ENCODE data around the gene POLR3C.

POLR3C gene

DNA sequence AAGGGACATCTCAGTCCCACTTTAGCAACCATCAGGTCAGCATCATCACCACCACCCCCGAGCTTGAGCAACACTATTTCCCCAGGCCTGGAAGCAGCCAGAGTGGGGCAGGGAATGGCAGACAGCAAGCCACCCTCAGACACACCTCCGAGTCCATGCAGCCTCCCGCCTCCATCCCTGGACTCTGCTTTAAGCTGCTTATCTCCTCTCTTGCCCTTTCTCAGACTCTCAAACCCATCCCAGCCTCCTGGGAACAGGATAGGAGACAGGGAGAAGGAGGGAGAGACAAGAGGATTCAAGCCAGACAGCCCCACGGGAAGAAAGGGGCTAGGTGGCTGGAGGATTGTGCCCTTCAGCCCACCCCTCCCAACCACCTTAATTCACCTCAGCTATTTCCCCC lies 33.2 kb downstream of the POLR3C start:
- no peak for DNase-seq (ENCODE audit: low read depth)
- TF ChIP-seq CTCF (IDR thresholded peaks at IDR 0.05; ENCODE audit: insufficient read depth, low read depth, low read length, missing control alignments) = no peak
- H3K4me3 ChIP-seq (ENCODE audit: low read depth, low read length) = no peak overlapping the region

DNA sequence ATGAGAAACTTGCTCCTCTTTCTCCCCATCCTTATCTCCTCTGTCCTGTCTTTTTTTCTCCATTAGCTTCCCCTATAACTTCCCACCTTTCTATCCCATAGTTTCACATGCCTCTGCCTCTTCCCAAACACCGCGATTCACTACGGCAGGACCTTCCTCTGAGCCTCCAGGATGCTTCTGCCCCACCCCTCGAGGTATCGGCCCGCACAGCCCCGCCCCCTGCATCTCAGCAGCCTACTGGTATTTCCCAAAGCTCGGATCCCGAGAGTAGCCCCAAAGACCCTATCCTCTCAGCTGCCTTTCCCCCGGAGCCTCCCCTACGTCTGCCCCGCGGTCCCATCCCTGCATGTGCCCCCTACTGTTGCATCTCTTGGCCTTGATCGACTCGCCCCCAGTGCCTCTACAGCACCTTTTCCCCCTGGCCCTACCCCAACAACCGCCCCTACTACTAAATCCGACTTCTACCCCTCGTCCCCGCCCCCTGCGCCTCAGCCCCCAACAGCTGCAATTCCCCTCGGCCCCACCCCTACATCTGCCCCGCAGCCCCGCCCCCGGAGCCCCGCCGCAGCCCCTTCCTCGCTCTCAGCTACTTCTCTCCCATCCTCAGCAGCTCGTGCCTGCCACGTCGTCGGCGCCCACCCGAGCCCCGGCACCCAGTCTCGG lies 34.4 kb downstream of the POLR3C start:
- no peak for TF ChIP-seq CTCF (IDR thresholded peaks at IDR 0.05; ENCODE audit: insufficient read depth, low read depth, low read length, missing control alignments)
- peak; percentile 68 for DNase-seq (ENCODE audit: low read depth)
- peak overlapping the region; percentile 62 for H3K4me3 ChIP-seq (ENCODE audit: low read depth, low read length)

DNA sequence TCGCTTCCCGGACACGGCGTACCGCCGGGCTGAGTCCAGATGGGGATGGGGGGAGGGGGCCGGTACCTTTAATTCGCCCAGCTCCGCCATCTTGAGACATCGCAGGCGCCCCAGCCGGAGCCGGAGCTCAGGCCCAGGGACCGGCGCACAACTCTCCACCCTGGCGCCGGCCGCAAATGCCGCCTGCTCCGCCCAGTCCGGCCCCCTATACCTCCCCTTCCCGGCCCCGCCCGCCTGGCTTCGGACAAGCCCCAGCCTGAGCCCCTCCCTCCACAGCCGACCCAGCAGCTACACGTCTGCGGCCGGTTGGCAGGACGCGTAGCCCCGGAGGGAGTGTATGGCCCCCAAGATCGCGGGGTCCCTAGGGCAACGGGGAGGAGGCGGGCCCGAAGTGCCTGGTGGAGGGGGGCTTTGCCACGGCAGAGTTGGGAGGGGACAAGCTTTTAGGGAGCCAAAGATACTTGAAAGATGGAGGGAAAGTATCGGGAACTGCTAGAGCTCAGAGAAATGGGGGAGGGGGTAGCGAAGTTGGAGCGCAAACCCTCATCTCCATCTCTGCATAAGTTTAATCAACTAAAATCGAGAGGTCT lies 35.0 kb downstream of the POLR3C start, which contains the start of gene PIAS3:
PIAS3 (minus strand) TSS at position 181 of the 590 bp plus-strand sequence; CDS start at position 90, 91 bp downstream.
- TF ChIP-seq CTCF (IDR thresholded peaks at IDR 0.05; ENCODE audit: insufficient read depth, low read depth, low read length, missing control alignments) = no peak
- peak; percentile 97 for DNase-seq (ENCODE audit: low read depth)
- H3K4me3 ChIP-seq (ENCODE audit: low read depth, low read length) = peak within 1 kb of the TSS; percentile 62

DNA sequence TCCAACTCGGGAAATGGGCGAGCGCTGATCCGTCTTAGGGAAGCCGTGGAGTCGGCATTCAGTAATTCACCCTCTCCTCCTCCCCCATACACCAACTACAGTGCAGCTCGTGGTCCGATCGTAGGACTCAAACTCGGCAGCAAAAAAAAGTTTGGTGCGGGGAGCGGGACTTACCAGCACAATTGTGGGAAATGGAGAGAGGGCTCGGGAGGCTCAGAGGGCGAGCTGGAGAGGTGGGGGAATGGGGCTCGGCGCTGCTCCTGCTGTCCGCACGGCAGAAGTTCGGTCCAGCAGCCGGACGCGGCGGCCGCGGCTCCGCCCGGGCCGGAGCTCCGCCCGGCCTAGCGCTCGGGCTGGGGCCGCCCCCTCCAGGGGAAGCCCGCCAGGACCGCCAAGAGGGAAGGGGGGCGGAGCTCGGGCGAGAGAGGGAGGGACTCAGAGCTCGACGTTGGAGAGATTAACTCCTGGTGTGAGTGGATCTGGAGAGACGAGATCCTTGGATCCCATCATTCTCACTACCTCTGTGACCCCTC lies 35.6 kb downstream of the POLR3C start:
- TF ChIP-seq CTCF (IDR thresholded peaks at IDR 0.05; ENCODE audit: insufficient read depth, low read depth, low read length, missing control alignments) = no peak
- DNase-seq (ENCODE audit: low read depth) = peak; percentile 85

GRCh38 chr1:145863282-145864018 lies 39.5 kb downstream of the POLR3C start:
- no peak for TF ChIP-seq CTCF (IDR thresholded peaks at IDR 0.05; ENCODE audit: insufficient read depth, low read depth, low read length, missing control alignments)
- no peak for DNase-seq (ENCODE audit: low read depth)
- no peak overlapping the region for H3K4me3 ChIP-seq (ENCODE audit: low read depth, low read length)

More for the DNA sequence above, 35.6 kb downstream of the POLR3C start:
- peak overlapping the region; percentile 62 for H3K4me3 ChIP-seq (ENCODE audit: low read depth, low read length)

DNA sequence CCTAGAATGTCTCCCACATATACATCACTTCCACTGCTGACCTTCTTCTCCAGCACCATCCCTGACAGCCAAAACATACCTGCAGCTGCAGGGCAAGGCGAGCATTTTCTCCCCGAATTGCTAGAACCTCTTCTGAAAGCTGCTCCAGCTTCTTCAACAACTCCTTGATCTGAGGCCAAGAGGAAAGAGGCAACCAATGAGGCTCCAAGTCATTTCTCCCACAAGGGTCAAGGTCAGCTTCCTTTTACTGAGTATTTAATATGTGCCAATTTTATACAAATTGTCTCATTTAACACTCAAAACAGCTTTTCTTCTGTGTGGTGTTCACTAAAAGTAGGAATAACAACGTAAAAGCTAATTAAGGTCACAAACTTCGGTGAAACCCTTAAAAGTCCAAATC lies 44.2 kb downstream of the POLR3C start:
- H3K4me3 ChIP-seq (ENCODE audit: low read depth, low read length) = no peak overlapping the region
- no peak for DNase-seq (ENCODE audit: low read depth)
- no peak for TF ChIP-seq CTCF (IDR thresholded peaks at IDR 0.05; ENCODE audit: insufficient read depth, low read depth, low read length, missing control alignments)
